Thoracic aorta (tissue), 2 donors: ENCODE measurements around the gene EME2. TPM values are rescaled to one million over a fixed set of nuclear protein-coding genes. Genes with fewer than 3 reads are reported as not detected.

Experiments used
- ATAC-seq: fragments of 150-250 bp; one replicate; pipeline ENCODE4 v1.8.0; 2017; ENCODE audit warnings: low read depth; ENCODE audit not compliant: insufficient number of reproducible peaks, low FRiP score
- DNase-seq: peaks from one replicate; pipeline ENCODE4 v3.0.0-alpha.2; 2020; ENCODE audit warnings: low spot score
- H3K27ac ChIP-seq, 2 donors: fragments of 200-600 bp; sonication (generic); 1 replicate in 1 of 2; 2 replicates in 1 of 2; pipeline ENCODE4 v1.5.1; 2016; ENCODE audit warnings: mild to moderate bottlenecking in 2 of 2, moderate library complexity in 2 of 2
- H3K27me3 ChIP-seq: fragments of 200-600 bp; sonication (generic); replicated peaks from 2 replicates; pipeline ENCODE4 v1.6.0; 2016; ENCODE audit warnings: mild to moderate bottlenecking; ENCODE audit not compliant: insufficient read depth
- H3K36me3 ChIP-seq: fragments of 200-600 bp; sonication (generic); one replicate; pipeline ENCODE4 v1.5.1; 2016
- H3K4me1 ChIP-seq, 2 donors: fragments of 200-600 bp; sonication (generic); 1 replicate in 1 of 2; 2 replicates in 1 of 2; pipeline versions ENCODE4 v1.5.1 to v1.6.0; 2016; ENCODE audit warnings: low read depth in 2 of 2, mild to moderate bottlenecking in 1 of 2; ENCODE audit not compliant: control insufficient read depth in 1 of 2
- H3K4me3 ChIP-seq: fragments of 200-600 bp; sonication (generic); 2 replicates; pipeline ENCODE4 v1.5.1; 2016; ENCODE audit warnings: mild to moderate bottlenecking
- H3K9me3 ChIP-seq: fragments of 200-600 bp; sonication (generic); 2 replicates; pipeline ENCODE4 v1.5.1; 2016
- CTCF ChIP-seq: fragments of 200-600 bp; sonication (generic); IDR thresholded peaks from one replicate; pipeline ENCODE4 v1.5.1; 2019; ENCODE audit warnings: antibody characterized with exemption
- total RNA-seq, 2 donors: library from RNA; depleted of rRNA; stranded (reverse); fragments of >200 nt; gene quantifications; one replicate each; pipeline versions ENCODE4 v1.1.0 to v1.2.3, GENCODE V29; 2016

EME2 gene
- total RNA-seq, 2 donors from 2014 or later: 23.4 to 29.2 TPM

GRCh38 chr16:1745900-1746692, 26.5 kb upstream of the EME2 start:
- TF ChIP-seq CTCF: no peak
- Histone ChIP-seq H3K27me3 (no peaks in the 10 kb centered on the region), H3K4me3 (no peak overlapping the region), H3K36me3 (peaks cover 39% of the 10 kb centered on the region), H3K9me3 (no peaks in the 10 kb centered on the region), H3K4me1 (no peaks in the 10 kb centered on the region), H3K27ac (no peak overlapping the region)
- ATAC-seq (no peak), DNase-seq (no peak)

- H3K36me3 ChIP-seq: peaks cover 45% of the 10 kb centered on the region
- no peak for DNase-seq
Observed at GRCh38 chr16:1746693-1747195, 25.9 kb upstream of the EME2 start.

GRCh38 chr16:1747934-1748333, 24.7 kb upstream of the EME2 start:
- Histone ChIP-seq H3K9me3 (no peaks in the 10 kb centered on the region), H3K27me3 (no peaks in the 10 kb centered on the region), H3K36me3 (peaks cover 55% of the 10 kb centered on the region), H3K4me1 (no peaks in the 10 kb centered on the region), H3K27ac (no peak overlapping the region), H3K4me3 (no peak overlapping the region)
- DNase-seq (no peak), ATAC-seq (no peak)
- no peak for TF ChIP-seq CTCF

More at GRCh38 chr16:1746693-1747195, 25.9 kb upstream of the EME2 start:
- ATAC-seq: no peak
- no peak overlapping the region for H3K4me3 ChIP-seq
- H3K27ac ChIP-seq: no peak overlapping the region
- H3K9me3 ChIP-seq: no peaks in the 10 kb centered on the region
- no peaks in the 10 kb centered on the region for H3K27me3 ChIP-seq
- H3K4me1 ChIP-seq: no peaks in the 10 kb centered on the region
- no peak for TF ChIP-seq CTCF

GRCh38 chr16:1749152-1750117, 23.2 kb upstream of the EME2 start:
- ATAC-seq (no peak), DNase-seq (no peak)
- no peak overlapping the region for H3K27ac ChIP-seq
- H3K9me3 ChIP-seq: no peaks in the 10 kb centered on the region
- no peaks in the 10 kb centered on the region for H3K4me1 ChIP-seq
- no peaks in the 10 kb centered on the region for H3K27me3 ChIP-seq
- no peak for TF ChIP-seq CTCF
- peaks cover 45% of the 10 kb centered on the region for H3K36me3 ChIP-seq
- H3K4me3 ChIP-seq: no peak overlapping the region

GRCh38 chr16:1751946-1752345, 20.7 kb upstream of the EME2 start:
- Histone ChIP-seq H3K27ac (no peak overlapping the region), H3K4me3 (no peak overlapping the region), H3K4me1 (no peaks in the 10 kb centered on the region), H3K36me3 (peaks cover 49% of the 10 kb centered on the region), H3K9me3 (no peaks in the 10 kb centered on the region), H3K27me3 (no peaks in the 10 kb centered on the region)
- DNase-seq: no peak
- no peak for ATAC-seq
- TF ChIP-seq CTCF: no peak
